H9 (cell line): ENCODE measurements around the gene TREM2. TPM values are rescaled to one million over a fixed set of nuclear protein-coding genes. Genes with fewer than 3 reads are reported as not detected.

ENCODE experiments used
- DNase-seq: peaks from one replicate; pipeline ENCODE4 v3.0.0-alpha.2; 2017
- H2AFZ ChIP-seq: one replicate; pipeline ENCODE4 v1.6.1; 2013; ENCODE audit warnings: mild to moderate bottlenecking, low read length, control low read depth, moderate library complexity
- H2AK5ac ChIP-seq: 2 replicates; pipeline ENCODE4 v1.6.1; 2013; ENCODE audit warnings: low read length, control low read depth, mixed read lengths; ENCODE audit not compliant: insufficient read length
- H2BK120ac ChIP-seq: one replicate; pipeline ENCODE4 v1.6.1; 2013; ENCODE audit warnings: low read depth, mild to moderate bottlenecking, low read length, control low read depth, inconsistent platforms; ENCODE audit not compliant: poor library complexity, severe bottlenecking
- H2BK12ac ChIP-seq: 2 replicates; pipeline ENCODE4 v1.6.1; 2013; ENCODE audit warnings: low read length, control low read depth, mixed read lengths, low read depth; ENCODE audit not compliant: insufficient read length
- H2BK15ac ChIP-seq: 2 replicates; pipeline ENCODE4 v1.6.1; 2013; ENCODE audit warnings: low read depth, low read length, control low read depth
- H2BK20ac ChIP-seq: one replicate; pipeline ENCODE4 v1.6.1; 2013; ENCODE audit warnings: low read depth, mild to moderate bottlenecking, low read length, control low read depth, inconsistent platforms; ENCODE audit not compliant: poor library complexity, severe bottlenecking
- H2BK5ac ChIP-seq: 2 replicates; pipeline ENCODE4 v1.6.1; 2013; ENCODE audit warnings: low read length, control low read depth, mixed read lengths; ENCODE audit not compliant: insufficient read length
- H3K14ac ChIP-seq: 2 replicates; pipeline ENCODE4 v1.6.1; 2013; ENCODE audit warnings: low read length, control low read depth; ENCODE audit not compliant: insufficient read depth
- H3K18ac ChIP-seq: 2 replicates; pipeline ENCODE4 v1.6.1; 2013; ENCODE audit warnings: low read depth, mild to moderate bottlenecking, mixed read lengths, low read length, control low read depth; ENCODE audit not compliant: insufficient read length
- H3K23ac ChIP-seq: 2 replicates; pipeline ENCODE4 v1.6.1; 2013; ENCODE audit warnings: low read length, control low read depth, mixed read lengths, low read depth; ENCODE audit not compliant: insufficient read length
- H3K23me2 ChIP-seq: 2 replicates; pipeline ENCODE4 v1.6.1; 2013; ENCODE audit warnings: low read depth, mild to moderate bottlenecking, mixed read lengths, low read length, control low read depth; ENCODE audit not compliant: insufficient read length, poor library complexity, severe bottlenecking
- H3K27ac ChIP-seq: 2 replicates; pipeline ENCODE4 v1.5.1; 2013; ENCODE audit warnings: low read length, control low read depth, mixed read lengths, low read depth; ENCODE audit not compliant: insufficient read length
- H3K27me3 ChIP-seq: 2 replicates; pipeline ENCODE4 v1.6.1; 2013; ENCODE audit warnings: low read length, control low read depth, inconsistent platforms; ENCODE audit not compliant: insufficient read depth
- H3K4ac ChIP-seq: 2 replicates; pipeline ENCODE4 v1.6.1; 2013; ENCODE audit warnings: low read depth, mild to moderate bottlenecking, control low read depth, inconsistent platforms, low read length, moderate library complexity
- H3K4me1 ChIP-seq: 2 replicates; pipeline ENCODE4 v1.6.1; 2013; ENCODE audit warnings: low read length, control low read depth, inconsistent platforms; ENCODE audit not compliant: insufficient read depth
- H3K4me2 ChIP-seq: 2 replicates; pipeline ENCODE4 v1.6.1; 2013; ENCODE audit warnings: low read length, control low read depth, mixed read lengths; ENCODE audit not compliant: insufficient read length, insufficient read depth
- H3K56ac ChIP-seq: 2 replicates; pipeline ENCODE4 v1.6.1; 2013; ENCODE audit warnings: low read depth, mild to moderate bottlenecking, mixed read lengths, low read length, control low read depth; ENCODE audit not compliant: insufficient read length
- H3K79me1 ChIP-seq: 2 replicates; pipeline ENCODE4 v1.6.1; 2013; ENCODE audit warnings: low read depth, mild to moderate bottlenecking, moderate library complexity, low read length, control low read depth, inconsistent platforms; ENCODE audit not compliant: insufficient read depth, poor library complexity, severe bottlenecking
- H3K79me2 ChIP-seq: 2 replicates; pipeline ENCODE4 v1.6.1; 2013; ENCODE audit warnings: low read length, control low read depth, inconsistent platforms; ENCODE audit not compliant: insufficient read depth
- H3K9ac ChIP-seq: 2 replicates; pipeline ENCODE4 v1.6.1; 2013; ENCODE audit warnings: low read length, control low read depth, mixed read lengths; ENCODE audit not compliant: insufficient read length; ENCODE audit errors: extremely low read depth
- H3K9me3 ChIP-seq: one replicate; pipeline ENCODE4 v1.6.1; 2013; ENCODE audit warnings: low read depth, low read length, inconsistent platforms; ENCODE audit not compliant: control insufficient read depth
- H3T11ph ChIP-seq: one replicate; pipeline ENCODE4 v1.6.1; 2013; ENCODE audit warnings: mild to moderate bottlenecking, low read length, control low read depth, inconsistent platforms
- H4K20me1 ChIP-seq: one replicate; pipeline ENCODE4 v1.6.1; 2013; ENCODE audit not compliant: control insufficient read depth, insufficient read length, insufficient read depth
- H4K5ac ChIP-seq: 2 replicates; pipeline ENCODE4 v1.6.1; 2013; ENCODE audit warnings: low read depth, mild to moderate bottlenecking, mixed read lengths, low read length, control low read depth; ENCODE audit not compliant: insufficient read length
- H4K8ac ChIP-seq: replicated peaks from 2 replicates; pipeline ENCODE4 v1.6.1; 2013; ENCODE audit warnings: low read length, control low read depth, mixed read lengths, low read depth; ENCODE audit not compliant: insufficient read length
- H4K91ac ChIP-seq: 2 replicates; pipeline ENCODE4 v1.6.1; 2013; ENCODE audit warnings: low read depth, mild to moderate bottlenecking, moderate library complexity, mixed read lengths, low read length, control low read depth; ENCODE audit not compliant: insufficient read length
- H3K27ac Mint-ChIP-seq, 3 experiments: 2 replicates in 2 of 3; 3 replicates in 1 of 3; pipeline ENCODE4 v1.8.0; 2020 to 2021; ENCODE audit warnings: mixed read lengths in 3 of 3, mild to moderate bottlenecking in 1 of 3, moderate library complexity in 1 of 3
- H3K27me3 Mint-ChIP-seq: 2 replicates; pipeline ENCODE4 v1.8.0; 2021; ENCODE audit warnings: low read depth, mild to moderate bottlenecking, moderate library complexity, mixed read lengths
- H3K36me3 Mint-ChIP-seq, 3 experiments: 2 replicates in 2 of 3; 3 replicates in 1 of 3; pipeline ENCODE4 v1.8.0; 2020 to 2021; ENCODE audit warnings: low read depth in 3 of 3, mixed read lengths in 3 of 3; ENCODE audit not compliant: insufficient read depth in 1 of 3
- H3K4me1 Mint-ChIP-seq, 2 experiments: 2 replicates each; pipeline ENCODE4 v1.8.0; 2020; ENCODE audit warnings: mixed read lengths in 2 of 2
- H3K4me3 Mint-ChIP-seq, 2 experiments: 2 replicates in 1 of 2; 3 replicates in 1 of 2; pipeline ENCODE4 v1.8.0; 2020 to 2021; ENCODE audit warnings: mild to moderate bottlenecking in 2 of 2, mixed read lengths in 2 of 2, moderate library complexity in 1 of 2
- H3K9me3 Mint-ChIP-seq, 2 experiments: 2 replicates in 1 of 2; 3 replicates in 1 of 2; pipeline ENCODE4 v1.8.0; 2020; ENCODE audit warnings: mild to moderate bottlenecking in 2 of 2, mixed read lengths in 2 of 2, moderate library complexity in 1 of 2
- WGBS: extraction: QIAGEN DNeasy Blood & Tissue Kit; methylation state at CpG from one replicate; pipeline ENCODE4 v1.1.7; 2013; ENCODE audit warnings: missing lambda C conversion rate, low lambda C conversion rate, mixed read lengths; ENCODE audit not compliant: insufficient read length; ENCODE audit errors: extremely low coverage; 5-methylcytosine and 5-hydroxymethylcytosine counted together
- total RNA-seq: library from RNA; stranded (reverse); gene quantifications from 2 replicates; pipeline ENCODE4 v1.2.1, GENCODE V29; 2021
- TF ChIP-seq, protein P1 (sequence below): fragments of 200-600 bp; sonication (generic); conservative IDR thresholded peaks from 3 replicates; pipeline ENCODE4 v1.8.0; 2021; ENCODE audit warnings: antibody characterized with exemption, mild to moderate bottlenecking

Gene TREM2
- total RNA-seq, 1 experiment from 2014 or later = 0.31 TPM

DNA sequence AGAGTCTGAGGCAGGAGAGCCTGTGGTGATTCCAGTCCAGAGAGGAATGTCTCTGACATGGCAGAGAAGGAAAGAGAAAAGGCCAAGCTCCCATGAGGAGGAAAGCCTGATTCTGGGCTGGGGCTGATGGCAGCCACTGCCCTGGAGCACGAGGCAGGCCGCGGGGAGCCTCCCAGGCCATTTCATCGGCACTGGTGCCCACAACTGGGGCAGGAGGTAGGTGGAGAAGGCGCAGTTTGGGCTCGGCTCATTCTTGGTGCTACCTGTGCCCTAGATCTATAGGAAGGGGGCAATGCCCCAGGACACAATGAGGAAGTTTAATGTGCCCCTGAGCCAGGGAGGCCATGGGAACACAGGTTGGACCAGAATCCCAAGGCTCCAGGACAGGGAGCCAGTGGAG lies 6.1 kb downstream of the TREM2 start:
- Histone ChIP-seq H3K4ac (no peak overlapping the region), H3K23me2 (no peaks in the 10 kb centered on the region), H2BK120ac (no peak overlapping the region), H3K23ac (no peak overlapping the region), H2BK15ac (no peak overlapping the region), H3K79me2 (no peaks in the 10 kb centered on the region), H3K27me3 (no peaks in the 10 kb centered on the region; the same call in 1 of the 2 replicates), H2BK12ac (no peak overlapping the region), H4K91ac (no peak overlapping the region), H4K20me1 (no peaks in the 10 kb centered on the region), H3K79me1 (no peaks in the 10 kb centered on the region), H4K5ac (no peak overlapping the region), H4K8ac (no peak overlapping the region), H3K9me3 (no peaks in the 10 kb centered on the region), H3K9ac (no peak overlapping the region), H3K18ac (no peak overlapping the region), H2BK20ac (no peak overlapping the region), H2AK5ac (no peak overlapping the region), H3K27ac (no peak overlapping the region), H3T11ph (no peak overlapping the region), H3K56ac (no peak overlapping the region), H3K14ac (no peak overlapping the region; the same call in 1 of the 2 replicates), H2AFZ (no peak overlapping the region), H3K4me2 (no peak overlapping the region), H3K4me1 (no peaks in the 10 kb centered on the region), H2BK5ac (no peak overlapping the region)
- Mint-ChIP-seq H3K9me3 (no peaks in the 10 kb centered on the region), H3K27ac (peak overlapping the region in 1 of 3 experiments; percentile 91; a peak in 2 of 7 replicates), H3K4me1 (peaks cover 13% of the 10 kb centered on the region in 2 experiments; a peak in 3 of 4 replicates), H3K4me3 (no peak overlapping the region), H3K36me3 (no peaks in the 10 kb centered on the region), H3K27me3 (peaks cover 6% of the 10 kb centered on the region)
- no peak for DNase-seq
- TF ChIP-seq, protein P1, sequence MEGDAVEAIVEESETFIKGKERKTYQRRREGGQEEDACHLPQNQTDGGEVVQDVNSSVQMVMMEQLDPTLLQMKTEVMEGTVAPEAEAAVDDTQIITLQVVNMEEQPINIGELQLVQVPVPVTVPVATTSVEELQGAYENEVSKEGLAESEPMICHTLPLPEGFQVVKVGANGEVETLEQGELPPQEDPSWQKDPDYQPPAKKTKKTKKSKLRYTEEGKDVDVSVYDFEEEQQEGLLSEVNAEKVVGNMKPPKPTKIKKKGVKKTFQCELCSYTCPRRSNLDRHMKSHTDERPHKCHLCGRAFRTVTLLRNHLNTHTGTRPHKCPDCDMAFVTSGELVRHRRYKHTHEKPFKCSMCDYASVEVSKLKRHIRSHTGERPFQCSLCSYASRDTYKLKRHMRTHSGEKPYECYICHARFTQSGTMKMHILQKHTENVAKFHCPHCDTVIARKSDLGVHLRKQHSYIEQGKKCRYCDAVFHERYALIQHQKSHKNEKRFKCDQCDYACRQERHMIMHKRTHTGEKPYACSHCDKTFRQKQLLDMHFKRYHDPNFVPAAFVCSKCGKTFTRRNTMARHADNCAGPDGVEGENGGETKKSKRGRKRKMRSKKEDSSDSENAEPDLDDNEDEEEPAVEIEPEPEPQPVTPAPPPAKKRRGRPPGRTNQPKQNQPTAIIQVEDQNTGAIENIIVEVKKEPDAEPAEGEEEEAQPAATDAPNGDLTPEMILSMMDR = no peak
- WGBS = no CpG with 5 or more reads among the region's 6 CpGs
